Erythroblast (primary cell): ENCODE results near the gene TDRD3.

Experiments
- GATA1 ChIP-seq: IDR thresholded peaks from 2 replicates; pipeline ENCODE4 v1.6.1; 2011; ENCODE audit warnings: low read depth, mild to moderate bottlenecking, control low read depth, low read length, moderate library complexity
- POLR2A ChIP-seq: IDR thresholded peaks from 2 replicates; pipeline ENCODE4 v1.6.1; 2011; ENCODE audit warnings: mild to moderate bottlenecking, low read length

GRCh38 chr13:60372141-60372540 lies 24.9 kb upstream of the TDRD3 start:
- TF ChIP-seq POLR2A (no peak), GATA1 (no peak)
